ENCODE measurements around the gene SH2D6. TPM values are rescaled to one million over a fixed set of nuclear protein-coding genes. Genes with fewer than 3 reads are reported as not detected.

The SH2D6 gene
- total RNA-seq, 1 experiment from 2014 or later = 8.0 TPM

DNA sequence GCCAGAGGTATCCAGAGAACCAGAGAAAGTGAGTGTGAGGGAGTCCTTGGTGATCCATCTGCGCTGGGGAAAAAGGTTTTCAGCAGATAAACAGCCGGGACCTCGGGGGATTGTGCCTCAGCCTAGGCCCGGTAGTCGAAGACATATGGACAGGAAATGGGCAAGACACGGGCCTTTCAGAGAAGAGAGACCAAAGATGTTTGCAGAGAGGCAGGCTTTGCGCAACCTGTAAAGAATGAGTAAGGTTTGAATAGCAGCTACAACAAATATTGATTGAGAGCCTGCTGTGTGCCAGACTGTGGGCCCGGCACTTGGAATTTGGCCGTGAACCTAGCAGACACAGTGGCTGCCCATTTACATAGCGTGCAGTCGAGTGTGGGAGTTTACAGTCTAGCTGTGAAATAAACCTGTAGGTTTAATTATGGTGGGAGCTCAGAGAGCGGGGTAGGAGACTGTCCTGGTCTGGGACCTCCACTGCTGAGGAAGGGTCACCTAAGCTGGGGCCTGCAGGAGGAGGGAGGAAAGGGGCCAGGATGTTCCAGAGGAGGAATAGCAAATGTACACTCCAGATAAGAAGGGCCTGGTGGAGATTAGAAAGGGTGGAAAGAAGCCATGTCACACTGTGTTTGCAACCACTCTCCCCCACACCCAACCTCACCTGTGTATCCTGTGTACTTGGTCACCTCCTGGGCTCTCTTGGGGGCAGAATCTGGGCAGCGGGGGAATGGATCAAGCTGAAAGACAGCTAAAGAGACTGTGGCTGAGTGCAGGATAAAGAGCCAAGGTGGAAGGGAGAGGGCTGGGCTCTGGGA, 3.0 kb downstream of the SH2D6 start:
- peak; percentile 62 for DNase-seq (ENCODE audit: low read depth)

DNA sequence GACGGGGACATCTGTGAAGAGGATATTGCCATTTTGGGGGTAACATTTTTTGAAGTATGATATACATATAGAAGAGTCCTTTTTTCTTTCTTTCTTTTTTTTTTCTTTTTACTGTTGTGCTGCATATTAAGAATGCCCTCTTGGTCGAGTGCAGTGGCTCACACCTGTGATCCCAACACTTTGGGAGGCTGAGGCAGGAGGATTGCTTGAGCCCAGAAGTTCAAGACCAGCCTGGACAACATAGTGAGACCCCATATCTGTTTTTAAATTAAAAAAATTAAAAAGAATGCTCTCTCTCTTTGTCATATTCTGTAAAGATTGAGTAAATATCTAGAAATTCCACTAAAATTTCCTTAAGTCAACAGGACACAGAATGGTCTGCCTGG, 3.6 kb downstream of the SH2D6 start:
- no peak for DNase-seq (ENCODE audit: low read depth)

DNA sequence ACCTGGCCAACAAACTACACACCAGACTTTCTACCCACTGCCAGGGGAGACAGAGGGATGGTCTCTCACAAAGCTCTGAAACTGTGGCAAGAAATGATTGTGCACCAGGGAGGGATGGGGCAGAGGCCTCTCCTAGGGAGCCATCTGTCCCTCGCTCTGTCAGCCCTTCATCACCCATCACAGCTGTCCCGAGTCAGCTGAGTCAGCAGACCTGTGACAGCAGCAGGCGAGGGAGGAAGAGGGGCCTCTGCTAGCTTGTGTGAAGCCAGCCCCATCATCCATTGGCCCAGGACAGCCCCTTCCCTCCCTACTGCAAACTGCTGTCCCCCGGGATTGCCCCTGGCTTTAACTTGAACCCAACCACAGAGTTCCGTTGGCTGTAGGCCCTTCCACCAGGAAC, 5.0 kb downstream of the SH2D6 start:
- peak; percentile 80 for DNase-seq (ENCODE audit: low read depth)

DNA sequence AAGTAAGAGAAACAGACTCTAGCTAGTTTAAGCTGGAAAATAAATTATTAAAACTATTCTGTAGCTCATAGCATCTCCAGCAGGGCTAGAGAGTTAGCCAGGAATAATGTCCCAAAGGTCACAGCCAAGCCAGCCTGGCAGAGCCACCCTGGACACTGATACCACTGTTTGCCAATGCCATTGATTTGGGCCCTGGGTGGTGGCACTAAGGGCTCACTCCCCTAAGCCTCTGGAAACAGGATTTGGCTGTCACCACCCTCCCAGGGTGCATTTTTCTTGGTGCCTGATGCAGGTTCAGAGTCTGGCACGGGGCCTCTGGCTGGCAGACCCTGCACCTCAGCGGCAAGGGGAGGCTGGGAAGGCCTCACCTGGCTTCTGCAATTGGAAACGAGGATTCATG, 7.1 kb downstream of the SH2D6 start:
- DNase-seq (ENCODE audit: low read depth) = no peak

DNA sequence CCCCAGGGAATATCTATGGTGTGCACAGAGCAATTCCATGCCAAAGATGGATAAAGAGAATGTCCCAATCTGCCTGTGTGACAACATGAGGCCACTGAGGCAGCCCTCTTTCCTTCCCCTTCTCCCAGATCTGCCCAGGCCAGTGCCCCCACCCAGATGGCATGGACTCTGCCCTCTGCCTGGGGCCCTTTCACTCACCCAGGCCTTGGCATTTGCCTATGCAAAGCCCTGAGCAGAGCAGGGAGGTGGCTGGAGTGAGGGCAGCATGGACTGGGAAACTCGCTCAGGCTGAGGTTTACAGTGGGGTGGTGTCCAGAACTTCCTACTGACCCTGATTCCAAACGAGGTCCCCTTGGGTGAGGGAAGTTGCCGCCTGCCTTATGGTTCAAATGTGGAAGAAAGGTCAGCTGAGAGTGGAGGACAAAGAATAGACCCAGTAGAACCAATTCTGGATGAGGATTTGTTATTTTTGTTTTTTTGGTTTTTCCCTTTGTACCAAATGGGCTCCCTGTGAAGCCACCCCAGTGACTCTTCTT, 8.9 kb downstream of the SH2D6 start:
- no peak for DNase-seq (ENCODE audit: low read depth)

DNA sequence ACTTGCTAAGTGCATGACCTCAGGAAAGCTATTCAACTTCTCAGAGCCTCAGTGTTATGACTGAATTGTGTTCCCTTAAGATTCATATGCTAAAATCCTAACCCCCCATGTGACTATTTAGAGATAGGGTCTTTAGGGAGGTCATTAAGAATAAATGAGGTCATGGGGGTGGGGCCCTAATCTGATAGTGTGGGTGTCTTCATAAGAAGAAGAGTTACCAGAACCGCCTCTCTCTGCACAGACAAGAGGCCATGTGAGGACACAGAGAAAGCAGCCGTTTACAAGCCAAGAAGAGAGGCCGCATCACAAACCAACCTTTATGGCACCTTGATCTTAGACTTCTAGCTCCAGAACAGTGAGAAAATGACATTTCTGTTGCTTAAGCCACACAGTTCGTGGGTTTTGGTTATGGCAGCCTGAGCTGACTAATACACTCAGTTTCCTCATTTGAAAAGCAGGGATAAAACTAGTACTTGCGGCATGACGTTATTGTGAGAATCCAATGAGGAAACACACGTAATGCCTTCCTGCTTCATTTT, 9.9 kb downstream of the SH2D6 start:
- no peak for DNase-seq (ENCODE audit: low read depth)

DNA sequence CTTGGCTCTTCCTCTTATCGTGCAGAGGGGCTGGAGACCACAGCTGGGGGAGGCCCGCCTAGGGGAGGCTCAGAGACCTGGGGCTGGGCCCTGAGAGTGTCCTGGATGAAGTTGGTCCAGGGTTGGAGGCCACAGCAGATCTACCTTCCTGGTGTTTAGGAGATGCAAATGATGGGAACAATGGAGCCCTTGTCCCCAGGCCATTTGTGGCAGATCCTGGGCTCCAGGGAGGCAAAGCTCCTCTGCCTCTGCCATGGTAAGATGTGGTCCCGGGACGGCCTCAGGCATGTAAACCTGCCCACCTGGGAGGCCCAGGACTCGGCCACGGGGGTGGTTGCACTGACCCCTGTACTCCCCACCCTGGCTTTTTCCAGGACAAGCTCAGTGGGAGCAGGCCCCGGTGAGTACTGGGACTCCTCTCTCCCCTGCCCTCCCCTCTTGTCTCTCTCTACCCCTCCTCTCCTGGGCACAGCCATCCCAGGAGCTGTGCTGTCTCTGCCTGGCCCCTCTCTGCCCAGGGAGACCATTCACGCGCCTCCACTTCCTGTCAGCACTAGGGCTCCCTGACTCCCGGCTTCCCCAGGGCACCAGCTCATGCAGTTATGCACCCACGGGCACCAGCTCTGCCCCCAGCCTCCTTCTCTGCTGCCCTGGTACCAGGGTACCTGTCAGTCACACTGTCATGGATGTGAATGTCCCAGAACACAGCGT, 10.9 kb downstream of the SH2D6 start:
- DNase-seq (ENCODE audit: low read depth) = no peak

DNA sequence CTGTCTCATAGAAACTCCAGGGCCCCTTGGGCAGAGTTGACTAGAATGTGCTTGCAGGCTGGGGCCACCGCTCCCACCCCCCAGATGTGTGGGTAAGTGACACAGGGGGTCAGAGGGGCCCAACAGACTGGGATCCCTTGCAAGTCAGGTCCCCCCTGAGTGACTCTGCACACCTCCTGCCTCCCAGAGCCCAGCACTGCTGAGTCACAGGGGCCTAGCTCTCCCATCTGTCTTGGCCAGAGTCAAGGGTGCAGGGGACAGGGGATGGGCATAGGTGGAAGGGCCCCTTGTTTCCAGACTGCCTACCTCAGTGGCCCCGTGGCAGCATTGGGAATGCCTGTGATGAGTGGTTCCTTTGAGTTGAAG, 11.4 kb downstream of the SH2D6 start:
- DNase-seq (ENCODE audit: low read depth) = no peak

DNA sequence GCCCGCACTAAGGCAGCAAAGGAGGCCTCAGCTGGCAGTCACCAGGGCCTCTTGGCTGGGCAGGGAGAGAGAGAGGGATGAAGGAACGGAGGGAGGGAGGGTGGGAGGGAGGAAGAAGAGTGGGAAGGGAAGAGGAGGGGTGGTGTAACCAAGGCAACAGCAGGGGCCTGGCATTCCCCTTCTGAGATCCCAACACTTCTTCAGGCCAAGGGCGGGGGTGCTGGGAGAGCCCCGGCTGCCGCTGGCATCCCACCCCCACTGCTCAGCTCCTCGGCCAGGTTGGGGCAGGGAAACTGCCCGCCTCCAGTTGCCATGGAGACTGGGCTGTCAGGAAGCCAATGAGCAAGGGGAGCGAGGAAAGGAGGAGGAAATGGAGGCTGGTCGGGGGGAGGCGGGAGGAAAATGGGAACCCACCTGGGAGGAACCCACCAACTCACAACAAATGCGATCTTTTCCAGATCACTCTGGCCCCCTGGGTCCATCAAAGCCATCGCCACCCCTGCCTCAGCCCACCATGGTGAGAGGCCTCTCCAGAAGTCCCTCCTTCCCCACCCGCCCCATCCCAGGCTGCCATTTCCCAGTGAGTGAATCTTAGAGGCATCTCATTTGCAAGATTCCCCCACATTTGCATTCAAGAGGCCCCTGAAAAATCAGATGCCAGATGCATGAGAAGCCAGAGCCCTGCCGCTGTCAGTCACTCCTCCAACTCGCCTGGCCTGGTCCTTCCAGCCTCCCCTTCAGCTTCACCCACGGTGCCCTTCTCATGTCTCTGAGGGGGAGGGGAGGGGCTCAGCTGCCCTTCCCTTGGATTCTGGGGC, 12.4 kb downstream of the SH2D6 start:
- DNase-seq (ENCODE audit: low read depth) = peak; percentile 93

DNA sequence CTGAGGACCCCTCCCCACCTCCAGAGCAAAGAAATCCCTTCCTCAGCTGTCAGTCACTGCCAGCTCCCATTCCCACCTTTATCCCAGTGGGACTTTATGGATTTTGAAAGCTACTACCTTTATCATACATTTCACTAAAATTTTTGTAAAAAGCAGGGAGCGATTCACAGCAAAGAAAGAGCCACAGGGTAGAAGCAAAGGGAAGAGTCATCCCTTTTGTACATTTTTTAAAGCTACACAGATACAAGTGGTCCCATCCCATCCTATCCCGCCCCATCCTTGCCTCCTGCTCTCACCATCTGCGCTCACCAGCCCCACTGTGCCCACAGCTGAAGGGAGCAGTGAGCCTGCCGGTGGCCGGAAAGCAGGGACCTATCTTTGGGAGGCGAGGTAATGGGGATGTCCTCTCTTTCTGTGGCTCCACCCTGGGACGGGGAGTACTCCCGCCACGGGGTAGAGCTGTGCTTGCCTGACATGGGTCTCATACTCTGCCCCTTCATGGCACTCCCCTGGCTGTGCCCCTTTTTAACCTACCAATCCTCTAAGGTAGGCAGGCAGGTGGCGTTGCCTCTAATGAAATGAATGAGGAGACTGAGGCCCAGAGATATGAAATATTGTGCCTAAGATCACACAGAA, 13.2 kb downstream of the SH2D6 start:
- DNase-seq (ENCODE audit: low read depth) = peak; percentile 78

DNA sequence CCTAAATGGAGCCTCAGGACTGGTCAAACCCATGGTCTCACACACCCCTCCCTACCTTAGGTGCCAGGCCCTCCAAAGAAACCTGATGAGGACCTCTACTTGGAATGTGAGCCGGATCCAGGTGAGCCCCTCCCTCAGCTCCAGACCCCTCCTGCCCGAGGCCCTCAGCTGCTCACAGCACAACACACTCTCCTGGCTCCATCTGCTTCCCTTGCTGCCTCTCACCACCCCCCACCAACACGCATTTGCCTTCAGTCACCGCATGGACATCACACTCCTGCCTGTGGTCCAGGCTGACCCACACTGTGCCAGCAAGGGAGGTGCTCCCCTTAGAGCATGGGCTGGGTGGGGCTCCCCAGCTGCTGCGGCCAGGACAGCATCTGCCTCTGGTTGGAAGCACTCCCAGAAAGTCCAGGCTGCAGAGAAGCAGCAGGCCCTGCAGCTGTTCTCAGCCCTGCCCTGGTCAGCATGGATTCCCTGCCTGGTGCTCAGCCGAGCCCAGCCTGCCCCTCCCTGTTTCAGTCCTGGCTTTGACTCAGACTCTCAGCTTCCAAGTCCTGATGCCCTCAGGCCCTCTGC, 15.1 kb downstream of the SH2D6 start:
- peak; percentile 100 for DNase-seq (ENCODE audit: low read depth)

DNA sequence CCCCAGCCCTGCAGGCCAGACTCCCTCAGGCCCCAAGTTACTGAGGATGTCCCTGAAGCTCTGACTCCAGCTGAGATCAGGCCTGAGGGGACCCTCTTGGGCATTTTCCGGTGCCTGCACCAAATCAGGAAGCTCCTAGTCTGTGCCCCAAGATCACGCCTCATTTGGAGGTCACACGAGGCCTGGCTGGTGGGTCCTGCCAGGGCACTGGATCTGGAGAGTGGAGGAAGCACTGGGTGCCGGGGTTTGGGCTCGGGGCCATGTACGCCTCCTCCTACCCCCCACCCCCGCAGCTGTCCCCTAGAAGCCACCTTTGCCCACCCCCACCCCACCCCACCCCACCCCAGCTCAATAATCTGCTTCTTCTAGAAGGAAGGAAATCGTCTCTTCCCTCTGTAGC, 16.2 kb downstream of the SH2D6 start:
- no peak for DNase-seq (ENCODE audit: low read depth)

DNA sequence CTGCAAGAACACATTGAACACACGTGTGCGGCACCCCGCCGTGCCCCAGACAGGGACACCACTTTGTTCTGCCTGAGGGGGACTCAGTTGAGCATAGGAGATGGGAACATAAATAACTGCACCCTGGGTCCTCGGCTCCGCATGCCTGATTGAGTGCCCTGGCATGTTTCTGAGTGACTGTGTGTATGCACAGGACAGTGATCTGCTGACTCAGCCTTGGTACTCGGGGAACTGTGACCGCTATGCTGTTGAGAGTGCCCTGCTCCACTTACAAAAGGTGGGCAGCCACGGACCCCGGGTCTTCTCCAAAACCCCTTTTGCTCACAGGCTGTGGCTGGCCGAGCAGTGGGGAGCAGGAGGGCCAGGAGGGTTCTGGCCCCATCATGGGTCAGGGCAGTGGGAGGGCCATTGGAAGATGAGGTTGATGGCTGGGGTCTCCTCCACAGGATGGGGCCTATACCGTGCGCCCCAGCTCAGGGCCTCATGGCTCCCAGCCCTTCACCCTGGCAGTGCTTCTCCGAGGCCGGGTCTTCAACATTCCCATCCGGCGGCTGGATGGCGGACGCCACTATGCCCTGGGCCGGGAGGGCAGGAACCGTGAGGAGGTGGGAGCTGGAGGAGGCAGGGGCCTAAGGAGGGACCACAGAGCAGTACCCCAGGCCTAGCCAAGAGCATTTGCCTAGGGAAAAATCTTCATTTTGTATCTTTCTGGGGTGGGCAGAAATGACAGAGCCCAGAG, 16.9 kb downstream of the SH2D6 start:
- no peak for DNase-seq (ENCODE audit: low read depth)

DNA sequence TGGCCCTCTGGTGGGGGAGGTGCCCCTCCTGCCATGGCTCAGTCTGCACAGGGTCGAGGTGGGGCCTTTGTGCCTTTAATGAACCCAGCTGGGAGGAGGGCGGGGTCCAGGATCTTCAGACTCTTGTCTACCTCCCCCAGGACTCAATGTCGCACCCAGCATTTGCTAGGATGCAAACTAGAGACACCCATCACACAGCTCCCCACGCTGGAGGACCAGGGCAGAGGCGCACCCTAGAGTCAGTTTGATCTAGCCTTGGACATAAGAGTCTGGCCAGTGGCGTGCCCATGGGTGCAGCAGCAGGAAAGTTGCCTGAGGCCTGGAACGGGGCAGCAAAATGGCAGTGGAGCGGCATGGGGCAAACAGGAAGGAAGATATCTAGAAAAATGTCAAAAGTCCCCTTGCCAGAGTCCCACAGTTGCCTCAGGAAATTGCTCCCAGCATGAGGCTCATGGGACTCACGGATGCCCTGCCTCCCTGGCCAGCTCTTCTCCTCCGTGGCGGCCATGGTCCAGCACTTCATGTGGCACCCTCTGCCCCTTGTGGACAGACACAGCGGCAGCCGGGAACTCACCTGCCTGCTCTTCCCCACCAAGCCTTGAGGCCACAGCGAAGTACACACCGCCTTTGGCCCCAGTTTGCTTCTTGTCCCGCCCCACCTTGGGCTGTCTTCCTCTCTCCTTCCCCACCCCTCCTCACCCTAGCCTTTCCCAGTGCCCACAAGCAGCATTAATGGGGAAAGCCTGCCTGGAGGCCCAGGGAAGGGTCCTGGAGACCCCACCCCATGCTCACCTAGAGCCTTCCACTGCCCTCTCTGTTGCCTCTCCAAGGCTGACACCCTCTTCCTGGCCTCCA, 17.7 kb downstream of the SH2D6 start:
- peak; percentile 46 for DNase-seq (ENCODE audit: low read depth)

DNA sequence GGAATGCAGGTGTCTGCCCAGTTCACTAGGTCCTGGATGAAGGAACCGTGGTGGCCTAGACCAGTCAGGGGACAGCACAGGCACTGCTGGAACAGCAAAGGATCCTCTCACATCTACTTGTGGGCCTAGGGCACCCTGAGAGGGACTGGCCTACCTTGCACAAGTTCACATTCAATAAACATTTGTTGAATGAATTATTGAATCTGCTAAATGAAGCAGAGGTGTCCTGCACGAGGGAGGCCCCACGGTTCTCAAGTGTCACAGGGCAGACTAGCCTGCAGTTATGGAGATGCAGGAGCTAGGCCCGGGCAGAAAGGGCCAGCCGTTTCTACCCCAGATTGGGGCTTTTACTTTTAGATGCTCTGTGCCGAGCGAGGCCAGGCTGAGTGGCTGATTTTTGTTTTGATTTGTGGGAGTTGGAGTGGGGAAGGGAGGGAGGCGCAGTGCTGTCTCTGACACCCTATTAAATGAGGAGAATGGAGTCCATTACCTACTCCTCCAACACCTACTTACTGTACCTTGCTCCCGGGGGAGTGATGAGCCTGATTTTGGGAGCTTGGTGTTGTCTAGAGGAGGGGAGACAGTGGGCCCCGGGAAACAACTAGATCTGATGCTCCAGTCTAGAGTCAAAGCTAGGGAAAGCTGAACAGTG, 18.4 kb downstream of the SH2D6 start:
- peak; percentile 48 for DNase-seq (ENCODE audit: low read depth)

DNA sequence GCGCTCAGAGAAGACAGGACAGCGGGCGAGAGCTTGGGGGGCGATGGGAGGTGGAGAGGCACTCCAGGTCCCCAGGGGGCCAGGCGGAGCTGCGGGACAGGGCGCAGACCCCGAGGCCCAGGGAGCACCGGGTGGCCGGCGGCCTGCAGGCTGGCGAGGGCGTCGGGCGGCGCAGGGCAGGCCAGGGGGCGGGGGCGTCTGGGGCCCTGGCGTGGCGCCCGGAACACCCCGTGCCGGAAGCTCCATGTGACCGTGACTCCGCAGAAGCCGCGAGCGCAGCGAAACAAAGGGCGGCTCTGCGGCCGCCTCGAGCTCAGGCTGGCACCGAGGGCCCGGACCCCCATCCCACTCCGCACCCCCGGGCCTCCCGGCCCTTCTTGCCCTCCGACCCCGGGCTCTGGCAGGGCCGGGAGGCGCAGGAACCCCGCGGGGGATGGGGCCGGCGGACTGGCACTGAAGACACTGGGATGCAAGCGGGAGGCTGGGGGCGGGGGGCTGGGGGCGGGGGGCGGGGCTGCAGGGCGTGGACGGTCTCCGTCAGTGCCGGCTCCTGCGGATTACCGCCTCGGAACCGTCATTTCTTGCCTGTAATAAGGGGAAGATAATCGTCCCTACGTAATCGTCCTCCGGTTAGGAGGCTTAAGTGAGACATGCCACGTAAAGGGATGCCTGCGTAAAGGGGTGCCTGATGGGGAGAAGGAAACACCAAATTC, 19.1 kb downstream of the SH2D6 start:
- DNase-seq (ENCODE audit: low read depth) = peak; percentile 91

DNA sequence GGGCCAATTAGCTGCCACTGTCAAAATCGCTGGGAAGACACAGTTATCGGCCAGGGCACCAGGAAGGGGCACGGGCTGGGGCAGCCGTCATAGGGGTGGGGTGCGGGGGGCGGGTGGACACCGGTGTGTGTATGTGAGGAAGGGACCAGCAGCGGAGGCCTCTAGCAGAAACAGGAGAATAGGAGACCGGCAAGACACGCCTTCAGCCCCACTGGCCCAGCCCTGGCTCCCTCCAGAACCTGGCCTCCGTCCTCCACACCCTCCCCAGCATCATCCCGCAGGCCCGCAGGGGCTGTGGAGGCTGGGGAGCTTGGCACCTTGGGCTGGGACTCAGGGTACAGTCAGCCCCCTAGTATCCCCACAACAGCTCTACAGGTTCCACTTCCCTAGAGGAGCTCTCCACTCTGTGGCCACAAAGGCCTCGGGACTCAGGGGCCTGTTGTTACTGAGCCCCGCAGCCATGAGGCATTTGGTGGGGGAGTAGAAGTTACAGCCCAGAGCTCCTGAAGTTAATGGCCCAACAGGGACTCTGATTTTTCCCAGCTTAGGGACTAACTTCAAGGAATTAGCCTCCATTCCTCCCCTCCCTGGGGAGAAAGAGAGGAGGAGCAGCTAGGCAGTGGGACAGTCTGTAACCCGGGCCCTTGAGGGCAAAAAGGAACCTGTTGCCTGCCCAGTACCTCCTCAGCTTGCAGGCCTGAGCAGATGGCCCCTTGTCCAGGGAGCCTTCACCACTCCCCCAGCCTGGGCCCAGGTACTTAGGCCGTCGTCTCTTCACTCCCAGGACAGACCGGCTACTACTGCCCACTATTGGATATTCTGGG, 19.9 kb downstream of the SH2D6 start:
- DNase-seq (ENCODE audit: low read depth) = no peak
